Fibroblast of skin of left quadriceps (primary cell): ENCODE data around the gene ALAS2.
"Not testable (repeated sequence)": the region's sequence is repeated elsewhere in the genome, so short reads cannot be mapped to it uniquely, and the experiment has no call there.

ENCODE experiments used
- DNase-seq, 2 experiments: peaks; one replicate each; pipeline ENCODE4 v3.0.0-alpha.2; 2013; ENCODE audit warnings: low read depth in 2 of 2

ALAS2 gene

GRCh38 chrX:55005256-55005655 is 25.5 kb downstream of the ALAS2 start:
- no peak for DNase-seq

GRCh38 chrX:55004231-55004630 is 26.5 kb downstream of the ALAS2 start:
- no peak for DNase-seq

GRCh38 chrX:54999717-55000598 is 30.8 kb downstream of the ALAS2 start, which contains the start of gene APEX2:
Gene APEX2, plus strand, starts transcription at chrX:55000363. Its CDS starts 60 bp downstream, at chrX:55000423.
- peak; percentile 62 to 70 for DNase-seq

- DNase-seq = no peak
These were observed 35.2 kb downstream of the ALAS2 start for GRCh38 chrX:54995621-54996020.

- no peak for DNase-seq
These were observed 36.0 kb downstream of the ALAS2 start for GRCh38 chrX:54994668-54995351.

- DNase-seq = no peak
These were observed 36.7 kb downstream of the ALAS2 start, which contains the start of gene PFKFB1 for GRCh38 chrX:54994099-54994498. Gene PFKFB1, minus strand, starts transcription at chrX:54994188. Its CDS starts 181 bp downstream, at chrX:54994007.

GRCh38 chrX:54992911-54993622 is 37.7 kb downstream of the ALAS2 start:
- no peak for DNase-seq

- no peak for DNase-seq
These were observed 39.1 kb downstream of the ALAS2 start for GRCh38 chrX:54991706-54992105.

GRCh38 chrX:54983306-54983705 is 47.5 kb downstream of the ALAS2 start:
- not testable (repeated sequence) for DNase-seq

- DNase-seq = no peak
These were observed 50.4 kb downstream of the ALAS2 start for GRCh38 chrX:54980334-54980733.

- no peak for DNase-seq
These were observed 51.3 kb downstream of the ALAS2 start for GRCh38 chrX:54979432-54979831.

GRCh38 chrX:54978448-54978847 is 52.3 kb downstream of the ALAS2 start:
- DNase-seq = no peak

- DNase-seq = no peak
These were observed 53.4 kb downstream of the ALAS2 start for GRCh38 chrX:54977387-54977786.

GRCh38 chrX:54964766-54965497 is 65.8 kb downstream of the ALAS2 start:
- no peak for DNase-seq

GRCh38 chrX:54961750-54962149 is 69.0 kb downstream of the ALAS2 start:
- no peak for DNase-seq
